GM12878 (cell line): ENCODE results near the gene CAMTA1. TPM values are rescaled to one million over a fixed set of nuclear protein-coding genes. Genes with fewer than 3 reads are reported as not detected.

Experiments
- ATAC-seq: fragments of 200-7000 bp; cut with Tn5 transposase; 3 replicates; pipeline ENCODE4 v1.9.1; 2020; ENCODE audit warnings: mild to moderate bottlenecking, moderate library complexity
- BruUV-seq: library from RNA; stranded (reverse); fragments of 400-500 nt; replicated peaks from 2 replicates; lab custom pipeline; 2021; lab: Mats Ljungman, UMichigan
- CTCF ChIA-PET: fragments of 300-600 bp; sonication (Branson Sonifier 250); formaldehyde crosslinking; extraction: SDS; loops from one replicate; lab custom pipeline; 2021; ENCODE audit warnings: inconsistent platforms; lab: Yijun Ruan, JAX
- POLR2A ChIA-PET: fragments of 350-600 bp; formaldehyde crosslinking; extraction: SDS; loops from one replicate; lab custom pipeline; 2021; ENCODE audit warnings: inconsistent platforms; lab: Charles Lee
- RAD21 ChIA-PET: fragments of 300-600 bp; sonication (Branson Sonifier 250); formaldehyde crosslinking; loops from one replicate; lab custom pipeline; 2023; ENCODE audit warnings: antibody characterized with exemption; ENCODE audit not compliant: unreplicated experiment; lab: Charles Lee
- SMC1A ChIA-PET: fragments of 300-600 bp; sonication (Branson Sonifier 250); formaldehyde crosslinking; loops from one replicate; lab custom pipeline; 2023; ENCODE audit not compliant: unreplicated experiment, uncharacterized antibody; lab: Charles Lee
- DNase-seq: peaks from one replicate; pipeline ENCODE4 v3.0.0-alpha.2; 2011; ENCODE audit warnings: low read depth, low spot score
- FAIRE-seq: peaks from 3 replicates; lab custom pipeline; 2011; peaks lifted over from hg19 to GRCh38; lab: Jason Lieb, UNC
- H2AFZ ChIP-seq: 2 replicates; pipeline ENCODE4 v1.6.0; 2011; ENCODE audit warnings: low read depth, low read length, control low read depth; ENCODE audit not compliant: control insufficient read depth
- H3K27ac ChIP-seq: 2 replicates; pipeline ENCODE4 v1.5.1; 2011; ENCODE audit warnings: control low read depth; ENCODE audit not compliant: control insufficient read depth, insufficient read depth
- H3K27me3 ChIP-seq, 2 experiments: replicated peaks in 1 of 2; 2 replicates each; pipeline versions ENCODE4 v1.6.0 to v1.6.1; 2011; ENCODE audit warnings: low read length in 1 of 2; ENCODE audit not compliant: control insufficient read depth in 2 of 2, insufficient read depth in 2 of 2
- H3K36me3 ChIP-seq, 2 experiments: 2 replicates each; pipeline ENCODE4 v1.5.1; 2011; ENCODE audit warnings: low read length in 1 of 2; ENCODE audit not compliant: control insufficient read depth in 2 of 2, insufficient read depth in 2 of 2
- H3K4me1 ChIP-seq: 2 replicates; pipeline ENCODE4 v1.6.1; 2011; ENCODE audit warnings: mild to moderate bottlenecking, low read length, moderate library complexity, mixed read lengths; ENCODE audit not compliant: control insufficient read depth, insufficient read depth
- H3K4me2 ChIP-seq: 2 replicates; pipeline ENCODE4 v1.6.0; 2011; ENCODE audit warnings: control low read depth; ENCODE audit not compliant: control insufficient read depth, insufficient read depth
- H3K4me3 ChIP-seq: fragments of 200-600 bp; sonication (generic); 2 replicates; pipeline ENCODE4 v1.5.1; 2016
- H3K79me2 ChIP-seq: 2 replicates; pipeline ENCODE4 v1.6.0; 2011; ENCODE audit warnings: low read length; ENCODE audit not compliant: control insufficient read depth, insufficient read depth
- H3K9ac ChIP-seq: 2 replicates; pipeline ENCODE4 v1.8.0; 2011; ENCODE audit warnings: low read length, control low read depth, mixed read lengths; ENCODE audit not compliant: control insufficient read depth, insufficient read depth
- H3K9me3 ChIP-seq: replicated peaks from 3 replicates; pipeline ENCODE4 v1.5.1; 2011; ENCODE audit warnings: mild to moderate bottlenecking, low read length; ENCODE audit not compliant: control insufficient read depth, insufficient read depth
- H4K20me1 ChIP-seq: 2 replicates; pipeline ENCODE4 v1.6.0; 2011; ENCODE audit not compliant: control insufficient read depth, insufficient read depth
- RUNX3 ChIP-seq: IDR thresholded peaks from 2 replicates; pipeline ENCODE4 v1.6.1; 2012; ENCODE audit warnings: low read length, inconsistent platforms
- SPI1 ChIP-seq: IDR thresholded peaks from 2 replicates; pipeline ENCODE4 v1.6.1; 2011; ENCODE audit warnings: low read depth, mild to moderate bottlenecking, low read length, moderate library complexity, borderline replicate concordance; ENCODE audit not compliant: insufficient read depth
- SREBF2 ChIP-seq: IDR thresholded peaks from 2 replicates; pipeline ENCODE4 v1.6.1; 2012; ENCODE audit warnings: mild to moderate bottlenecking, low read length
- TCF12 ChIP-seq: IDR thresholded peaks from 2 replicates; pipeline ENCODE4 v1.6.1; 2011; ENCODE audit warnings: low read depth, mild to moderate bottlenecking, low read length
- ZNF592 ChIP-seq: fragments of 450-650 bp; IDR thresholded peaks from 2 replicates; pipeline ENCODE4 v1.6.1; 2017; ENCODE audit warnings: mild to moderate bottlenecking, moderate library complexity
- WGBS: methylation state at CpG from one replicate; pipeline ENCODE4 v1.1.6; 2016; ENCODE audit warnings: low lambda C conversion rate; ENCODE audit not compliant: insufficient replicate concordance, insufficient coverage; ENCODE audit errors: missing lambda C conversion rate; 5-methylcytosine and 5-hydroxymethylcytosine counted together
- in situ Hi-C: fragments of 300-500 bp; cut with MboI; formaldehyde crosslinking; loops from 9 replicates; pipeline ENCODE4 v1.14.3; 2018; ENCODE audit warnings: mixed read lengths
- intact Hi-C: fragments of 100-400 bp; cut with micrococcal nuclease; formaldehyde crosslinking; loops from one replicate; pipeline ENCODE4 v1.14.2; 2022; ENCODE audit not compliant: unreplicated experiment
- polyA plus RNA-seq, 11 experiments: library from polyadenylated mRNA; depleted of rRNA in 4 of 11; unstranded in 6 of 11; stranded (reverse) in 5 of 11; fragments of >200 nt; fragmentation: Nextera tagmentation in 4 of 11; fragmentation: Illumina TruSeq in 1 of 11; extraction: Ambion mirVana in 4 of 11; extraction: Trizol in 1 of 11; gene quantifications; 1 replicate in 1 of 11; 2 replicates in 10 of 11; pipeline versions ENCODE4 v1.2.1 to v1.2.3, GENCODE V29; 2011 to 2016; ENCODE audit warnings: inconsistent platforms in 2 of 11, missing spikeins in 2 of 11, low read depth in 1 of 11
- total RNA-seq, 4 experiments: library from RNA; depleted of rRNA in 3 of 4; stranded (reverse); fragments of >200 nt in 3 of 4; fragmentation: Illumina TruSeq in 1 of 4; extraction: Trizol in 1 of 4; gene quantifications; 2 replicates each; pipeline versions ENCODE4 v1.2.1 to v1.2.3, GENCODE V29; 2013 to 2021
- TF ChIP-seq, protein P1 (sequence below): fragments of 450-650 bp; IDR thresholded peaks from 2 replicates; pipeline ENCODE4 v1.6.1; 2017; ENCODE audit warnings: mild to moderate bottlenecking, low read depth, inconsistent platforms; ENCODE audit not compliant: poor library complexity, severe bottlenecking

The CAMTA1 gene
- total and polyA plus RNA-seq, 10 of the 15 experiments (the other 5 are each of a cell fraction or from before 2014, with no cell fraction given) = 37.7 to 148 (median 76.4) TPM

- no peaks in the 10 kb centered on the region for H4K20me1 ChIP-seq
- no peaks in the 10 kb centered on the region for H3K9me3 ChIP-seq
- TF ChIP-seq RUNX3 (no peak), TCF12 (no peak), ZNF592 (no peak), SPI1 (no peak), SREBF2 (no peak)
- TF ChIP-seq, protein P1, sequence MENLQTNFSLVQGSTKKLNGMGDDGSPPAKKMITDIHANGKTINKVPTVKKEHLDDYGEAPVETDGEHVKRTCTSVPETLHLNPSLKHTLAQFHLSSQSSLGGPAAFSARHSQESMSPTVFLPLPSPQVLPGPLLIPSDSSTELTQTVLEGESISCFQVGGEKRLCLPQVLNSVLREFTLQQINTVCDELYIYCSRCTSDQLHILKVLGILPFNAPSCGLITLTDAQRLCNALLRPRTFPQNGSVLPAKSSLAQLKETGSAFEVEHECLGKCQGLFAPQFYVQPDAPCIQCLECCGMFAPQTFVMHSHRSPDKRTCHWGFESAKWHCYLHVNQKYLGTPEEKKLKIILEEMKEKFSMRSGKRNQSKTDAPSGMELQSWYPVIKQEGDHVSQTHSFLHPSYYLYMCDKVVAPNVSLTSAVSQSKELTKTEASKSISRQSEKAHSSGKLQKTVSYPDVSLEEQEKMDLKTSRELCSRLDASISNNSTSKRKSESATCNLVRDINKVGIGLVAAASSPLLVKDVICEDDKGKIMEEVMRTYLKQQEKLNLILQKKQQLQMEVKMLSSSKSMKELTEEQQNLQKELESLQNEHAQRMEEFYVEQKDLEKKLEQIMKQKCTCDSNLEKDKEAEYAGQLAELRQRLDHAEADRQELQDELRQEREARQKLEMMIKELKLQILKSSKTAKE = no peak
- H3K9ac ChIP-seq = no peak overlapping the region
- H3K79me2 ChIP-seq = no peaks in the 10 kb centered on the region
- ChIA-PET SMC1A (no interaction called here), RAD21 (no interaction called here), CTCF (no interaction called here), POLR2A (no interaction called here)
- no peak overlapping the region for H3K4me2 ChIP-seq
- no peaks in the 10 kb centered on the region for H3K4me1 ChIP-seq
- ATAC-seq (no peak), DNase-seq (no peak), FAIRE-seq (no peak)
- no peak overlapping the region for H3K4me3 ChIP-seq
- no peak overlapping the region for H2AFZ ChIP-seq
- no peaks in the 10 kb centered on the region for H3K27me3 ChIP-seq
- no TSS peak for BruUV-seq
- intact Hi-C loops = no loop called here
- in situ Hi-C loops = no loop called here
- 29% methylated on average over 5 of the region's 5 CpGs for whole genome bisulfite sequencing
- no peaks in the 10 kb centered on the region for H3K36me3 ChIP-seq
- H3K27ac ChIP-seq = no peak overlapping the region
Observed at GRCh38 chr1:7266561-7266960, 481.3 kb downstream of the CAMTA1 start.
